ENCODE measurements around the gene ABRACL. TPM values are rescaled to one million over a fixed set of nuclear protein-coding genes. Genes with fewer than 3 reads are reported as not detected.
"Not testable (repeated sequence)": the region's sequence is repeated elsewhere in the genome, so short reads cannot be mapped to it uniquely, and the experiment has no call there.

The ABRACL gene
- total RNA-seq, 2 experiments from 2014 or later = 147 to 155 TPM

- TF ChIP-seq CTCF (IDR thresholded peaks at IDR 0.05) = no peak
- Mint-ChIP-seq H3K9me3 (peaks cover 4% of the 10 kb centered on the region), H3K4me1 (ENCODE audit: low read depth) (peaks cover 7% of the 10 kb centered on the region), H3K36me3 (ENCODE audit: low read depth) (peaks cover 40% of the 10 kb centered on the region), H3K27ac (no peak overlapping the region), H3K27me3 (no peaks in the 10 kb centered on the region), H3K4me3 (no peak overlapping the region)
- ChIA-PET POLR2A (interaction anchor here (0.6 to 1.2 kb wide), 2 partner anchors 14 to 237 kb away, joined by 3 read pairs; no protein-coding TSS in a partner anchor), CTCF (no interaction called here)
- ATAC-seq (no peak), DNase-seq (no peak)
- intact Hi-C loops (cut with micrococcal nuclease) = no loop called here
Measured at GRCh38 chr6:139044250-139044649, 15.7 kb downstream of the ABRACL start.

- H3K4me1 Mint-ChIP-seq (ENCODE audit: low read depth) = peaks cover 6% of the 10 kb centered on the region
- ATAC-seq = no peak
- ChIA-PET CTCF (interaction anchor here (0.7 to 1.5 kb wide), 5 partner anchors 9 to 106 kb away, joined by 3 to 6 read pairs (median 4); no protein-coding TSS in a partner anchor), POLR2A (no interaction called here)
- H3K9me3 Mint-ChIP-seq = peaks cover 6% of the 10 kb centered on the region
- H3K27ac Mint-ChIP-seq = no peak overlapping the region
- peaks cover 1% of the 10 kb centered on the region for H3K27me3 Mint-ChIP-seq
- no peak for DNase-seq
- peaks cover 19% of the 10 kb centered on the region for H3K36me3 Mint-ChIP-seq (ENCODE audit: low read depth)
- H3K4me3 Mint-ChIP-seq = no peak overlapping the region
- intact Hi-C loops (cut with micrococcal nuclease) = no loop called here
- no peak for TF ChIP-seq CTCF (IDR thresholded peaks at IDR 0.05)
Measured at GRCh38 chr6:139047677-139048076, 19.1 kb downstream of the ABRACL start.

- H3K27me3 Mint-ChIP-seq; H3K4me1 Mint-ChIP-seq (ENCODE audit: low read depth); ATAC-seq; H3K27ac Mint-ChIP-seq; H3K4me3 Mint-ChIP-seq; H3K9me3 Mint-ChIP-seq; intact Hi-C loops (cut with micrococcal nuclease); DNase-seq: not testable (repeated sequence)
- peaks cover 13% of the 10 kb centered on the region for H3K36me3 Mint-ChIP-seq (ENCODE audit: low read depth)
- POLR2A ChIA-PET = interaction anchor here (1.0 kb wide), 1 partner anchor 33 kb away, joined by 3 read pairs; no protein-coding TSS in a partner anchor
- CTCF ChIA-PET = interaction anchor here (1.3 to 1.5 kb wide), 2 partner anchors 10 to 14 kb away, joined by 4 to 6 read pairs; no protein-coding TSS in a partner anchor
Measured at GRCh38 chr6:139048912-139049311, 20.4 kb downstream of the ABRACL start.

DNA sequence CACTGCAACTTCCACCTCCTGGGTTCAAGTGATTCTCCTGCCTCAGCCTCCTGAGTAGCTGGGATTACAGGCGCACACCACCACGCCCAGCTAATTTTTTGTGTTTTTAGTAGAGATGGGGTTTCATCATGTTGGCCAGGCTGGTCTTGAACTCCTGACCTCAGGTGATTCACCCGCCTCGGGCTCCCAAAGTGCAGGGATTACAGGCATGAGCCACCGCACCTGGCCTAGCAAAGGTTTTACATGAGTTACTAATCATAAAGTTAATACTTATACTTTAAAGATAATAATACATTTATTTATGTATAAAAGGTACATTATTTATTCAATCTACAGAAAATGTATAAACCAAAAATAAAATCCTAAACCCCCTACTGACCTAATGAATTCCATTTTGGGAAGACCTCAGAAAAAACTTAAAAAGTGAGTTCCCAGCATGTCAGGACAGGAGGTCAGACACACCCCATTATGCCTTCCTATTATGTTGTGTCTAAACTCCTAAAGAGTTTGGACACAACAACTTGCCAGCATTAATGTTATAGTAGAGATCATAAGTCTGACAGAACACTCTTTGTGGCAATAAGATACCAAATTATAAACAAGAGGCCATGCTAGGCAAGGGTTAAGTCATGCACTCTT, 21.7 kb downstream of the ABRACL start:
- H3K9me3 Mint-ChIP-seq; POLR2A ChIA-PET; intact Hi-C loops (cut with micrococcal nuclease); H3K4me3 Mint-ChIP-seq; H3K4me1 Mint-ChIP-seq (ENCODE audit: low read depth); DNase-seq; H3K27me3 Mint-ChIP-seq; H3K27ac Mint-ChIP-seq; ATAC-seq; H3K36me3 Mint-ChIP-seq (ENCODE audit: low read depth): not testable (repeated sequence)
- CTCF ChIA-PET = interaction anchor here (0.9 kb wide), 1 partner anchor 12 kb away, joined by 3 read pairs; no protein-coding TSS in a partner anchor

DNA sequence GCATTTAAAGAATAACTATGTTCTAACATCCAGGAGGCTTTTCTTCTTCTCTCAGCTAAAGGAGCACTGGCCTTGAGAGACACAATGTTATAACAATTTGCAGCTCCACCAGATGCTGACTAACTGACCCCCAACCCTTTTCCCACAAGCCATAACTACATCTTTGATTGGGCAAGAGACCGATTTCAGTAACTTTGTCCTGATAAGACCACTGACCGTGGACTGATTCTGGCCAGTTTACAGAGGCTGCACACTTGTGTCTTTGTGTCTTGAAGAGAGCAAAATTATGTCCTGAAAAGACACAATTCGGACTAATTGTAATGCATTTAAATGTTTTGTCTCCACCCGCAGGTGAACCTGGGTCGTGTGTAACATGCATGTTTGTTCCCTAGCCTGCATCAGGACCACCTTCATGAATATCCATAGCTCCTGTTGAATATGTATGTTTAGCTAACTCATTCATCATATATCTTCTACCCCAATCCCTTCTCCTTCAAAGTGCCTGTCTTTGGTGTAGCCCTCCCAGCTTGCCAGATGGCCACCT, 22.3 kb downstream of the ABRACL start:
- peaks cover 1% of the 10 kb centered on the region for H3K27me3 Mint-ChIP-seq
- no peak overlapping the region for H3K4me3 Mint-ChIP-seq
- ATAC-seq = no peak
- H3K27ac Mint-ChIP-seq = no peak overlapping the region
- H3K36me3 Mint-ChIP-seq (ENCODE audit: low read depth) = peaks cover 2% of the 10 kb centered on the region
- CTCF ChIA-PET = no interaction called here
- peaks cover 6% of the 10 kb centered on the region for H3K9me3 Mint-ChIP-seq
- peaks cover 6% of the 10 kb centered on the region for H3K4me1 Mint-ChIP-seq (ENCODE audit: low read depth)
- intact Hi-C loops (cut with micrococcal nuclease) = no loop called here
- no peak for DNase-seq
- TF ChIP-seq CTCF (IDR thresholded peaks at IDR 0.05) = no peak
- POLR2A ChIA-PET = interaction anchor here (0.6 kb wide), 1 partner anchor 484 kb away, joined by 3 read pairs; no protein-coding TSS in a partner anchor
